K562 (cell line): Measurements from ENCODE around the gene FTSJ3. TPM values are rescaled to one million over a fixed set of nuclear protein-coding genes. Genes with fewer than 3 reads are reported as not detected.
A peak's percentile ranks its signal among the peaks of the same experiment; 100 is the strongest.

Source experiments
- BRCA1 ChIP-seq, 2 experiments: fragments of 450-650 bp in 1 of 2; sonication (generic) in 1 of 2; formaldehyde crosslinking in 1 of 2; IDR thresholded peaks; 2 replicates each; pipeline versions ENCODE4 v1.5.0 to v1.6.1; 2017 to 2020; ENCODE audit warnings: mild to moderate bottlenecking in 1 of 2, missing genetic modification reagents in 1 of 2
- CBX8 ChIP-seq: fragments of 200-600 bp; sonication (generic); IDR thresholded peaks from 2 replicates; pipeline ENCODE4 v1.6.1; 2012; ENCODE audit warnings: borderline replicate concordance, mixed run types, low read depth, mild to moderate bottlenecking, moderate library complexity, mixed read lengths, low read length, control low read depth, inconsistent platforms; ENCODE audit not compliant: poor library complexity, severe bottlenecking; ENCODE audit errors: extremely low read depth
- MAFF ChIP-seq: IDR thresholded peaks from 2 replicates; pipeline ENCODE4 v1.6.1; 2012; ENCODE audit warnings: low read length, improper control_type of control experiment
- MYC ChIP-seq, 2 experiments: fragments of 250-450 bp in 1 of 2; sonication (Bioruptor Pico) in 1 of 2; IDR thresholded peaks; 2 replicates each; pipeline versions ENCODE4 v1.5.1 to v1.6.1; 2012 to 2021; ENCODE audit warnings: low read depth in 2 of 2, borderline replicate concordance in 1 of 2, improper control_type of control experiment in 1 of 2, low read length in 1 of 2, mild to moderate bottlenecking in 1 of 2, moderate library complexity in 1 of 2
- PHF20 ChIP-seq: fragments of 450-650 bp; IDR thresholded peaks from 2 replicates; pipeline ENCODE4 v1.6.1; 2018; ENCODE audit not compliant: partially characterized antibody
- RBBP5 ChIP-seq: fragments of 200-600 bp; sonication (generic); IDR thresholded peaks from 2 replicates; pipeline ENCODE4 v1.6.1; 2012; ENCODE audit warnings: borderline replicate concordance, mild to moderate bottlenecking, low read length, control low read depth, inconsistent platforms; ENCODE audit not compliant: insufficient read depth, poor library complexity, severe bottlenecking
- SIRT6 ChIP-seq: IDR thresholded peaks from one replicate; pipeline ENCODE4 v1.6.1; 2012; ENCODE audit warnings: low read depth, mild to moderate bottlenecking, control low read depth, inconsistent platforms, low read length, moderate library complexity
- SMARCB1 ChIP-seq: IDR thresholded peaks from 2 replicates; pipeline ENCODE4 v1.6.1; 2011; ENCODE audit warnings: improper control_type of control experiment, low read depth; ENCODE audit not compliant: insufficient read length
- ZNF217 ChIP-seq: sonication (generic); formaldehyde crosslinking; IDR thresholded peaks from 2 replicates; pipeline ENCODE4 v1.8.0; 2022; ENCODE audit warnings: mild to moderate bottlenecking, missing genetic modification reagents
- ZNF561 ChIP-seq: fragments of 450-650 bp; formaldehyde crosslinking; conservative IDR thresholded peaks from 2 replicates; pipeline ENCODE4 v1.4.0; 2020; ENCODE audit warnings: mild to moderate bottlenecking, moderate library complexity
- polyA plus RNA-seq, 8 experiments: library from polyadenylated mRNA; depleted of rRNA in 4 of 8; stranded (reverse) in 5 of 8; unstranded in 3 of 8; fragments of >200 nt; fragmentation: Nextera tagmentation in 2 of 8; fragmentation: Illumina TruSeq in 1 of 8; extraction: Ambion mirVana in 2 of 8; extraction: Trizol in 1 of 8; gene quantifications; 2 replicates each; pipeline versions ENCODE4 v1.2.1 to v1.2.3, GENCODE V29; 2011 to 2014; ENCODE audit warnings: inconsistent platforms in 1 of 8, missing spikeins in 1 of 8
- total RNA-seq, 7 experiments: library from RNA; depleted of rRNA in 6 of 7; stranded (reverse); fragments of >200 nt in 6 of 7; fragmentation: Illumina TruSeq in 2 of 7; extraction: Trizol in 2 of 7; gene quantifications; 2 replicates each; pipeline versions ENCODE4 v1.2.1 to v1.2.3, GENCODE V29; 2011 to 2021; ENCODE audit warnings: low replicate concordance in 1 of 7
- TF ChIP-seq, protein P1 (sequence below): fragments of 200-800 bp; sonication (Bioruptor generic); IDR thresholded peaks from 2 replicates; pipeline ENCODE4 v1.6.1; 2017; ENCODE audit warnings: missing genetic modification characterization, missing compliant biosample characterization
- TF ChIP-seq, protein P2 (sequence below): sonication (generic); formaldehyde crosslinking; IDR thresholded peaks from 2 replicates; pipeline ENCODE4 v1.8.1; 2023; ENCODE audit warnings: missing genetic modification reagents, mild to moderate bottlenecking, borderline replicate concordance
- TF ChIP-seq, protein P3 (sequence below), 3 experiments: fragments of 200-800 bp in 1 of 3; sonication (Bioruptor generic) in 1 of 3; sonication (generic) in 1 of 3; formaldehyde crosslinking in 1 of 3; IDR thresholded peaks; 2 replicates each; pipeline versions ENCODE4 v1.6.1 to v1.8.0; 2016 to 2022; ENCODE audit warnings: mild to moderate bottlenecking in 2 of 3, missing compliant biosample characterization in 2 of 3, missing genetic modification characterization in 2 of 3, missing genetic modification reagents in 1 of 3
- TF ChIP-seq, protein P4 (sequence below), 3 experiments: IDR thresholded peaks in 2 of 3; conservative IDR thresholded peaks in 1 of 3; 2 replicates each; pipeline ENCODE4 v1.5.1; 2011 to 2012; ENCODE audit warnings: low read length in 3 of 3, mild to moderate bottlenecking in 3 of 3, control low read depth in 2 of 3, improper control_type of control experiment in 1 of 3, inconsistent platforms in 1 of 3, low read depth in 1 of 3, mixed read lengths in 1 of 3, moderate library complexity in 1 of 3; ENCODE audit not compliant: insufficient read depth in 2 of 3

The FTSJ3 gene
- total and polyA plus RNA-seq, 9 of the 15 experiments (the other 6 are each of a cell fraction or from before 2014, with no cell fraction given), result 18.0 to 65.6 (median 52.4) TPM

DNA sequence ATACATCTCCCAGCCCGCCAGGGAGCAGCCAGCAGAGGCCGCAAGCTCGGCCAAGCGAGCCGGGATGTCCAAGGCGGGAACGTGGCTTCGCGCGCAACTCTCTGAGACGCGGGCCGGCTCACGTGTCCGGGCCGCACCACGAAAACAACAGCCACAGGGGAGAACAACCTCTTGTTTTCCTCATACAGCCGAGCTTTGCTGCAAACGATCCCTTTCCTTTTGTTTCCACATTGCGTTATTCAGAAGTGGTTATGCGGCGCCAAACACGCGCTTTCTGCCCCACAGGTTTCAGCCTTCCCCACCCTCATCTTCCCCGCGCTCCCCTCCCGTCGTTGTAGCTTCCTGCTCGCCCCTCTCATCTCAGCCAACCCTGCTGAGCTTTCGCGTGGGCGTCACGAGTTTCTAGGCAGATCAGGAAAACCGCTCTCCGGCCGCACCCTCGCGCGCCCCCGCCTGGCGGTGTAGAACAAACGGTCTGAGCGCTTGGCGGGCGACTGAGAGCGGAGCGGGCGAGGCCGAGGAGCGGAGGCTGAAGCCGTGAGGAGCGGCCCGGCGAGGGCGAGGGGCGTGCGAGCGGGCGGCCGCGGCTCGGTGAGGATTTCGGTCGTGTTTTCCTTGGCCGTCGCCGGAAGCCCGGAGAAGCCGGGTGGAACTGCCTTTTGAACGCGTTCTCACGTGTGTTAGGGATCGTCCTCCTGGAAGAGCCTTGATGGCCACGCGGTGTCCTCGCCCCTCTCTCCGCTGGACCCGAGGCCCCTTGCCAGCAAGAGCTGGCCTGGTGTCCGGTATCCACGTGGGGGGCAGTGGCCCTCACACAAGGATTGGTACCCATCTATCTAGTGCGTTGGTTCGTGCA, 21.6 kb upstream of the FTSJ3 start (continued):
- TF ChIP-seq, protein P1, sequence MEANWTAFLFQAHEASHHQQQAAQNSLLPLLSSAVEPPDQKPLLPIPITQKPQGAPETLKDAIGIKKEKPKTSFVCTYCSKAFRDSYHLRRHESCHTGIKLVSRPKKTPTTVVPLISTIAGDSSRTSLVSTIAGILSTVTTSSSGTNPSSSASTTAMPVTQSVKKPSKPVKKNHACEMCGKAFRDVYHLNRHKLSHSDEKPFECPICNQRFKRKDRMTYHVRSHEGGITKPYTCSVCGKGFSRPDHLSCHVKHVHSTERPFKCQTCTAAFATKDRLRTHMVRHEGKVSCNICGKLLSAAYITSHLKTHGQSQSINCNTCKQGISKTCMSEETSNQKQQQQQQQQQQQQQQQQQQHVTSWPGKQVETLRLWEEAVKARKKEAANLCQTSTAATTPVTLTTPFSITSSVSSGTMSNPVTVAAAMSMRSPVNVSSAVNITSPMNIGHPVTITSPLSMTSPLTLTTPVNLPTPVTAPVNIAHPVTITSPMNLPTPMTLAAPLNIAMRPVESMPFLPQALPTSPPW (CRISPR knock-in tag), result no peak
- TF ChIP-seq, protein P2, sequence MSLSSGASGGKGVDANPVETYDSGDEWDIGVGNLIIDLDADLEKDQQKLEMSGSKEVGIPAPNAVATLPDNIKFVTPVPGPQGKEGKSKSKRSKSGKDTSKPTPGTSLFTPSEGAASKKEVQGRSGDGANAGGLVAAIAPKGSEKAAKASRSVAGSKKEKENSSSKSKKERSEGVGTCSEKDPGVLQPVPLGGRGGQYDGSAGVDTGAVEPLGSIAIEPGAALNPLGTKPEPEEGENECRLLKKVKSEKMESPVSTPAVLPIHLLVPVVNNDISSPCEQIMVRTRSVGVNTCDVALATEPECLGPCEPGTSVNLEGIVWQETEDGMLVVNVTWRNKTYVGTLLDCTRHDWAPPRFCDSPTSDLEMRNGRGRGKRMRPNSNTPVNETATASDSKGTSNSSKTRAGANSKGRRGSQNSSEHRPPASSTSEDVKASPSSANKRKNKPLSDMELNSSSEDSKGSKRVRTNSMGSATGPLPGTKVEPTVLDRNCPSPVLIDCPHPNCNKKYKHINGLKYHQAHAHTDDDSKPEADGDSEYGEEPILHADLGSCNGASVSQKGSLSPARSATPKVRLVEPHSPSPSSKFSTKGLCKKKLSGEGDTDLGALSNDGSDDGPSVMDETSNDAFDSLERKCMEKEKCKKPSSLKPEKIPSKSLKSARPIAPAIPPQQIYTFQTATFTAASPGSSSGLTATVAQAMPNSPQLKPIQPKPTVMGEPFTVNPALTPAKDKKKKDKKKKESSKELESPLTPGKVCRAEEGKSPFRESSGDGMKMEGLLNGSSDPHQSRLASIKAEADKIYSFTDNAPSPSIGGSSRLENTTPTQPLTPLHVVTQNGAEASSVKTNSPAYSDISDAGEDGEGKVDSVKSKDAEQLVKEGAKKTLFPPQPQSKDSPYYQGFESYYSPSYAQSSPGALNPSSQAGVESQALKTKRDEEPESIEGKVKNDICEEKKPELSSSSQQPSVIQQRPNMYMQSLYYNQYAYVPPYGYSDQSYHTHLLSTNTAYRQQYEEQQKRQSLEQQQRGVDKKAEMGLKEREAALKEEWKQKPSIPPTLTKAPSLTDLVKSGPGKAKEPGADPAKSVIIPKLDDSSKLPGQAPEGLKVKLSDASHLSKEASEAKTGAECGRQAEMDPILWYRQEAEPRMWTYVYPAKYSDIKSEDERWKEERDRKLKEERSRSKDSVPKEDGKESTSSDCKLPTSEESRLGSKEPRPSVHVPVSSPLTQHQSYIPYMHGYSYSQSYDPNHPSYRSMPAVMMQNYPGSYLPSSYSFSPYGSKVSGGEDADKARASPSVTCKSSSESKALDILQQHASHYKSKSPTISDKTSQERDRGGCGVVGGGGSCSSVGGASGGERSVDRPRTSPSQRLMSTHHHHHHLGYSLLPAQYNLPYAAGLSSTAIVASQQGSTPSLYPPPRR, result no peak; the same call in none of the 2 replicates
- TF ChIP-seq MYC (IDR thresholded peaks at IDR 0.05; ENCODE audit: low read depth, low read length) (peak; percentile 78), MYC (CRISPR knock-in tag; IDR thresholded peaks at IDR 0.05; ENCODE audit: borderline replicate concordance, low read depth) (peak; percentile 92; the same call in 1 of the 2 replicates), PHF20 (no peak), SIRT6 (no peak), BRCA1 (IDR thresholded peaks at IDR 0.05) (no peak), BRCA1 (CRISPR knock-in tag; IDR thresholded peaks at IDR 0.05) (peak; percentile 90; the same call in 1 of the 2 replicates), ZNF561 (no peak), SMARCB1 (no peak), RBBP5 (peak; percentile 57), MAFF (peak; percentile 52; the same call in 1 of the 2 replicates), CBX8 (no peak), ZNF217 (CRISPR knock-in tag) (no peak)
- TF ChIP-seq, protein P3, sequence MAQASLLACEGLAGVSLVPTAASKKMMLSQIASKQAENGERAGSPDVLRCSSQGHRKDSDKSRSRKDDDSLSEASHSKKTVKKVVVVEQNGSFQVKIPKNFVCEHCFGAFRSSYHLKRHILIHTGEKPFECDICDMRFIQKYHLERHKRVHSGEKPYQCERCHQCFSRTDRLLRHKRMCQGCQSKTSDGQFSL (CRISPR knock-in tag; IDR thresholded peaks at IDR 0.05), result no peak
- TF ChIP-seq, protein P3 (tag; IDR thresholded peaks at IDR 0.05), result peak in 1 of 2 experiments; percentile 28; a peak in 1 of 4 replicates
- TF ChIP-seq, protein P4, sequence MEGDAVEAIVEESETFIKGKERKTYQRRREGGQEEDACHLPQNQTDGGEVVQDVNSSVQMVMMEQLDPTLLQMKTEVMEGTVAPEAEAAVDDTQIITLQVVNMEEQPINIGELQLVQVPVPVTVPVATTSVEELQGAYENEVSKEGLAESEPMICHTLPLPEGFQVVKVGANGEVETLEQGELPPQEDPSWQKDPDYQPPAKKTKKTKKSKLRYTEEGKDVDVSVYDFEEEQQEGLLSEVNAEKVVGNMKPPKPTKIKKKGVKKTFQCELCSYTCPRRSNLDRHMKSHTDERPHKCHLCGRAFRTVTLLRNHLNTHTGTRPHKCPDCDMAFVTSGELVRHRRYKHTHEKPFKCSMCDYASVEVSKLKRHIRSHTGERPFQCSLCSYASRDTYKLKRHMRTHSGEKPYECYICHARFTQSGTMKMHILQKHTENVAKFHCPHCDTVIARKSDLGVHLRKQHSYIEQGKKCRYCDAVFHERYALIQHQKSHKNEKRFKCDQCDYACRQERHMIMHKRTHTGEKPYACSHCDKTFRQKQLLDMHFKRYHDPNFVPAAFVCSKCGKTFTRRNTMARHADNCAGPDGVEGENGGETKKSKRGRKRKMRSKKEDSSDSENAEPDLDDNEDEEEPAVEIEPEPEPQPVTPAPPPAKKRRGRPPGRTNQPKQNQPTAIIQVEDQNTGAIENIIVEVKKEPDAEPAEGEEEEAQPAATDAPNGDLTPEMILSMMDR (IDR thresholded peaks at IDR 0.05 in 2 of 3, conservative IDR thresholded peaks at IDR 0.05 in 1 of 3; ENCODE audit: insufficient read depth in 2 of 3, low read depth in 1 of 3, low read length in 3 of 3), result peak; percentile 86 to 91 (median 90)
